ENCODE data around the gene KRTAP4-6. TPM values are rescaled to one million over a fixed set of nuclear protein-coding genes. Genes with fewer than 3 reads are reported as not detected.

KRTAP4-6 gene
- total and polyA plus RNA-seq, 2 of the 8 experiments (the other 6 are each of a cell fraction or from before 2014, with no cell fraction given), result not detected

DNA sequence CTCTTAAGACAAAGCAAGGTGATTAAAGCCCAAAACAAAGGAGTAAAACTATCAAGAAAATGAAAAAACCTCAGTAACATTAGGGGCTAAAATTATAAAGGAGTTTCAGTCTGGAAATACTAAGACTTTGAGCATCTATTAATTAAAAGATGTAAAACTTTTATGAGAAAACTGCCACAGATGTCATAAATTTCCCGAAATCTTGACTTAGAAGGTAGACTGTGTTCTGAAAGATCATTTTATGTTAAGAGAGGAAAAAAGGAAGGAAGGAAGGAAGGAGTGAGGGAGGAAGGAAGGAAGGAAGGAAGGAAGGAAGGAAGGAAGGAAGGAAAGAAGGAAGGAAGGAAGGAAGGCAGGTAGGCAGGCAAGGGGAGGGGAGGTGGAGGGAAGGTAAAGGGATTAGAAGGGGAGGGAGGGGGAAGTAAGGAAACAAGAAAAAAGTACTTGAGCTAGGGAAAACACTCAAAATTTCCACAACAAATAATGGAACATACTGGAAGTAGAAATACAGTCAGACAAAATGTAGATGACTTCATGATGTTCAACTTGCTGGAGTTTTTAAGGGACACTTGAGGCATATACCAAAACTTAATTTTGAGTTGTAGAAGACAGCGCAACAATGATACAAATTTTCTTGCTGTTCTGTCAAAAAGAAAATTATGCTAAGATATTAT lies 7.3 kb upstream of the KRTAP4-6 start:
- Histone ChIP-seq H2AK5ac (ENCODE audit: low read depth, low read length) (no peak overlapping the region), H2BK12ac (ENCODE audit: low read depth, low read length) (no peak overlapping the region), H3K36me3 (ENCODE audit: control insufficient read depth in 2 of 4, insufficient read depth in 4 of 4, low read length in 3 of 4) (no peaks in the 10 kb centered on the region), H3K56ac (replicated peaks; ENCODE audit: insufficient read length, low read depth, low read length) (no peak overlapping the region), H4K5ac (ENCODE audit: insufficient read length, low read depth, low read length) (no peak overlapping the region), H2BK5ac (ENCODE audit: low read depth, low read length) (no peak overlapping the region), H3K9me3 (ENCODE audit: insufficient read depth in 2 of 2, low read depth in 1 of 2, low read length in 1 of 2) (peaks cover 0 to 3% of the 10 kb centered on the region in 2 experiments; a peak in 1 of 4 replicates), H3K23me2 (ENCODE audit: low read depth, low read length) (peaks cover 2% of the 10 kb centered on the region; the same call in 1 of the 2 replicates), H3K79me2 (ENCODE audit: control insufficient read depth in 1 of 2, insufficient read depth in 2 of 2, low read length in 2 of 2) (no peaks in the 10 kb centered on the region), H2BK120ac (replicated peaks; ENCODE audit: low read depth, low read length) (no peak overlapping the region), H3K79me1 (ENCODE audit: low read depth, low read length) (no peaks in the 10 kb centered on the region), H3K9ac (replicated peaks in 1 of 4; ENCODE audit: extremely low read depth in 1 of 4, low read depth in 3 of 4, low read length in 3 of 4) (no peak overlapping the region), H3K4me2 (ENCODE audit: insufficient read depth in 1 of 2, low read depth in 2 of 2, low read length in 2 of 2) (no peak overlapping the region), H2AFZ (ENCODE audit: low read length) (no peak overlapping the region), H4K91ac (replicated peaks; ENCODE audit: insufficient read length, low read length) (no peak overlapping the region), H4K20me1 (replicated peaks in 1 of 2; ENCODE audit: control insufficient read depth in 1 of 2, insufficient read depth in 2 of 2, low read length in 2 of 2) (no peaks in the 10 kb centered on the region), H3K27me3 (replicated peaks in 1 of 4; ENCODE audit: control insufficient read depth in 3 of 4, extremely low read depth in 1 of 4, insufficient read depth in 3 of 4, low read length in 3 of 4) (no peaks in the 10 kb centered on the region), H3K23ac (ENCODE audit: insufficient read length) (no peak overlapping the region), H4K8ac (ENCODE audit: extremely low read depth, insufficient read depth, low read length) (no peak overlapping the region), H3K4me1 (replicated peaks in 1 of 4; ENCODE audit: control insufficient read depth in 3 of 4, insufficient read depth in 4 of 4, low read length in 3 of 4) (no peaks in the 10 kb centered on the region), H3K4me3 (ENCODE audit: extremely low read depth in 1 of 4, insufficient read depth in 2 of 4, low read depth in 3 of 4, low read length in 4 of 4) (no peak overlapping the region), H3K18ac (ENCODE audit: extremely low read depth, low read length) (no peak overlapping the region), H3K4ac (replicated peaks; ENCODE audit: insufficient read length, low read depth, low read length) (no peak overlapping the region), H2BK15ac (ENCODE audit: low read length) (no peak overlapping the region), H3K14ac (ENCODE audit: insufficient read length) (no peak overlapping the region), H2BK20ac (ENCODE audit: low read length) (no peak overlapping the region), H3K27ac (ENCODE audit: low read depth, low read length) (no peak overlapping the region)
- DNase-seq (ENCODE audit: low read depth in 1 of 2, low spot score in 2 of 2) (no peak), FAIRE-seq (no peak)
- POLR2A ChIA-PET (ENCODE audit: partially characterized antibody), result no interaction called here
- WGBS, 2 experiments (ENCODE audit: extremely low coverage in 1 of 2, insufficient coverage in 1 of 2, insufficient read length in 1 of 2, insufficient replicate concordance in 2 of 2, low coverage in 1 of 2, low lambda C conversion rate in 2 of 2, missing lambda C conversion rate in 1 of 2), result 97% methylated on average over 2 of the region's 2 CpGs; no CpG with 5 or more reads in 1 of the 2 experiments
- CTCF ChIA-PET (ENCODE audit: partially characterized antibody), result no interaction called here
- TF ChIP-seq, protein P1, sequence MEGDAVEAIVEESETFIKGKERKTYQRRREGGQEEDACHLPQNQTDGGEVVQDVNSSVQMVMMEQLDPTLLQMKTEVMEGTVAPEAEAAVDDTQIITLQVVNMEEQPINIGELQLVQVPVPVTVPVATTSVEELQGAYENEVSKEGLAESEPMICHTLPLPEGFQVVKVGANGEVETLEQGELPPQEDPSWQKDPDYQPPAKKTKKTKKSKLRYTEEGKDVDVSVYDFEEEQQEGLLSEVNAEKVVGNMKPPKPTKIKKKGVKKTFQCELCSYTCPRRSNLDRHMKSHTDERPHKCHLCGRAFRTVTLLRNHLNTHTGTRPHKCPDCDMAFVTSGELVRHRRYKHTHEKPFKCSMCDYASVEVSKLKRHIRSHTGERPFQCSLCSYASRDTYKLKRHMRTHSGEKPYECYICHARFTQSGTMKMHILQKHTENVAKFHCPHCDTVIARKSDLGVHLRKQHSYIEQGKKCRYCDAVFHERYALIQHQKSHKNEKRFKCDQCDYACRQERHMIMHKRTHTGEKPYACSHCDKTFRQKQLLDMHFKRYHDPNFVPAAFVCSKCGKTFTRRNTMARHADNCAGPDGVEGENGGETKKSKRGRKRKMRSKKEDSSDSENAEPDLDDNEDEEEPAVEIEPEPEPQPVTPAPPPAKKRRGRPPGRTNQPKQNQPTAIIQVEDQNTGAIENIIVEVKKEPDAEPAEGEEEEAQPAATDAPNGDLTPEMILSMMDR (IDR thresholded peaks at IDR 0.05; ENCODE audit: control extremely low read depth in 1 of 3, insufficient read depth in 1 of 3, low read depth in 1 of 3, low read length in 3 of 3), result no peak
- no peak for TF ChIP-seq JUN (IDR thresholded peaks at IDR 0.05; ENCODE audit: low read depth, low read length)
- no peak for TF ChIP-seq GTF2F1 (IDR thresholded peaks at IDR 0.05; ENCODE audit: borderline replicate concordance, low read depth, low read length)
- TF ChIP-seq NANOG (IDR thresholded peaks at IDR 0.05; ENCODE audit: insufficient read depth, low read depth, low read length, poor library complexity, severe bottlenecking), result no peak

All from H1 (cell line).